Stimulated activated naive CD4-positive, alpha-beta T cell (primary cell): ENCODE results near the gene ITGA1.
"Not testable (repeated sequence)": the region's sequence is repeated elsewhere in the genome, so short reads cannot be mapped to it uniquely, and the experiment has no call there.

Experiments used
- DNase-seq, 6 experiments: peaks; one replicate each; lab custom pipeline; 2025; lab: John Stamatoyannopoulos, UW

Gene ITGA1

DNA sequence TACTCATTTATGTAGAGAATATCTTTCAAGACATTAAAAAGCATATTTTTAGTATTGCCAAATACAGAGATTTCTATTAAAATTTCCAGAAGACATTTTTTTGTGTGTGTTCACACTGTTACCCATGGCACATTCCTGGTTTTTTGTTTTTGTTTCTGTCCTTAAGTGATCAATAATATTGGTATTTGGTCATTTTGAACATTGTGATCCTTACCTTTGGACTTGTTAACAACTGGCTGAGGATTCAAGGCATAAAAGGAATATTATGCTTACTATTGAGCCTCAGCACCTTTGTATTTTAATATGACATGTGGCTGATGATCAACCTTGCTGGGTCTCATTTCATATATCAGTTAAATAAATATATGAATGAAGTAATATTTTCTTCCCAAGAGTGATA lies 41.9 kb downstream of the ITGA1 start:
- no peak for DNase-seq

DNA sequence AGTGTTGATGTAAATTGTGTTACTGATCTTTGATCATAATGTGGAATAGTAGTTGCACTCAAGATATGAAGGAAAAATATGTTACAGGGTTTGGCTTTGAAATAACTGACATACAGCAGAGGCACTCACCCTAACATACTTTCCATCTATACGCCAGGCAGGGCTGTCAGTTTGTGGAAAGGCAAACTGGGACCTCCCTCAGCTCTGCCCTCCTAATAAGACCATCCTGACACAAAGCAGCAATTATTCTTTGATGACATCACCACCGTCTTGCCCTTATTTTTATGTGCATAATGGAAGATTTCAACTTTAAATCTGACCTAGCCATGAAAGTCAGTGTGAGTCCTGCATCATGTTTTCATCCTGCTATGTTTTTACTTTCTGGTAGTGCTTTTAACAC lies 42.9 kb downstream of the ITGA1 start:
- DNase-seq: no peak

DNA sequence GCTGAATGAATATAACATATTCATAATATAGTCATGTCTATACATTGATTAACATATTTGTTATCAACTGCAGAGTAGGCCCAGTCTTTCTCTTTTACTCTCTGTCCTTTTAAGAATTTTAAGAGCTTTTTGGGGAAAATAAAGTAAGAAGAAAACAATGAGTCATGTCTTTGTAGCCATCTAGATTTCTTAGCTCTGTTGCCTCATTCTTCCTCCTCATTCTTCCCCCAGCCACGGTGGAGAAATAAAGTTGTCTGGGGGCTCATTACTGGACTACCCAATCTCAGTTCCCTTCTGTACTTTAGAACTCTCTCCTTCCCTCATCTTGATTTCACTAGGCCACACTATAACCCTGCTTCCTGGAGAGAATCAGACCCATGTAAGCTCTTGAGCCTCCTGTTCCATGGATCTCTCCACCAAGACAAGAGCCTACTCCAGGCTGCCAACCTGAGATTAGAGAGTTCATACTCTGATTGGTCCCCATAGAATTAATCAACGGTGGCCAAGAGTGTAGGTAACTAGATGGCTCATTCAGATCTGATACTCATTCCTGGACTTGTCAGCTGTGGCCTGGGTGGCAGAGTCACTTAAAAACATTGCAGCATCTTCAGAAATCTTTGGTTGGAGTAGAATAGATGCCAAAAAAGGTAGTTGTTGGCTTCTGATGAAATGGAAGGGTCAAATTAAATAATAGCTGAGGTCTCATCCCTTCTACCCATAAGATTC lies 44.2 kb downstream of the ITGA1 start:
- no peak for DNase-seq

DNA sequence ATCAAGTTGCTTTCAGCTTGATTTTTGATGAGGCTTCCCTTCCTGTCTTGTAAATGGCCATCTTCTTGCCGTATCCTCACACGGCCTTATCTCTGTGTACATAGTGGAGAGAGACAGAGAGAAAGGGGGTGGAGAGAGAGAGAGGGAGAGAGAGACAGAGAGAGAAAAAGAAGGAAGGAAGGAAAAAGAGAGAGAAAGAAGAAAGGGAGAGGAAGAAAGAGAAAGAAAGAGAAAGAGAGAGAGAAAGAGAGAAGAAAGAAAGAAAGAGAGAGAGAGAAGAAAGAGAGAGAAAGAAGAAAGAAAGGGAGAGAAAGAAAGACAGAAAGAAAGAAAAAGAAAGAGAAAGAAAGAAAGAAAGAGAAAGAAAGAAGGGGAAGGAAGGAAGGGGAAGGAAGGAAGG lies 46.6 kb downstream of the ITGA1 start:
- no peak for DNase-seq

DNA sequence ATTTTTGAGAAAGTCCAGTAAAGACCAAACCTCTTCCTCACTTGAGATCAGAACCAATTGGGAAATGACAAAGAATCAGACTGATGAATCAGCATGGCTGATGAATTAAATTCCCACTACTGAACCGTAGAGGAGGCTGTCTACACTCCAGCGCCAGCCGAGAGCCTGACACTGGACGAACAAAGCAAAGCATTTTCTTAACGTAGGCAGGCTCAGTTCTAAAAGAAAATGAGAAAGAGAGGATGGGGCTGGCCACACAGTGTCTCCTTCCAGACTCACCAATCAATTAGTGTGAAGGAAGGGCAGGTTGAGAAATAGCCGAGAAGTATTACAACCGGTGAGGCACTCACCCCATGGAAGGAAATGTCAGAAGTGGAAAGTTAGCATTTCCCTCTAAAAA lies 49.4 kb downstream of the ITGA1 start:
- no peak for DNase-seq

DNA sequence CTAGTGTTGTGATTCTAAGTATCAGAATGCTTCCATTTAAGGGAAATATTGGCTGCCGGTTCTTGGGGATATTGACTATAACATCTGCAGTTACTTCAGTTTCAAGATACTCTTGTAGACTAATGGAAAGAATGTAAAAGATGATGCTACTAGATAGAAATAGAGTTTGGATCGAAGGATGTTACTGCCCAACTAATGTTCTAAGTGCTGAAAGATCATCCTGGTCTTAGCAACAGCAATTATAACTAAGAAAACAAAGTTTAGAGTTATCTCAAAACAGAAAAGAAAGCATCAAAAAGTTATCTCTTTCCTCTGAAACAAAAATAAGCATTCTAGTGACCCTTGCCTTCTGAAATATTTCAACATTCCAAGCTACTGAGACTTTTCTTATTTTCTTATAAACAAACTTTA lies 49.9 kb downstream of the ITGA1 start:
- DNase-seq: no peak

DNA sequence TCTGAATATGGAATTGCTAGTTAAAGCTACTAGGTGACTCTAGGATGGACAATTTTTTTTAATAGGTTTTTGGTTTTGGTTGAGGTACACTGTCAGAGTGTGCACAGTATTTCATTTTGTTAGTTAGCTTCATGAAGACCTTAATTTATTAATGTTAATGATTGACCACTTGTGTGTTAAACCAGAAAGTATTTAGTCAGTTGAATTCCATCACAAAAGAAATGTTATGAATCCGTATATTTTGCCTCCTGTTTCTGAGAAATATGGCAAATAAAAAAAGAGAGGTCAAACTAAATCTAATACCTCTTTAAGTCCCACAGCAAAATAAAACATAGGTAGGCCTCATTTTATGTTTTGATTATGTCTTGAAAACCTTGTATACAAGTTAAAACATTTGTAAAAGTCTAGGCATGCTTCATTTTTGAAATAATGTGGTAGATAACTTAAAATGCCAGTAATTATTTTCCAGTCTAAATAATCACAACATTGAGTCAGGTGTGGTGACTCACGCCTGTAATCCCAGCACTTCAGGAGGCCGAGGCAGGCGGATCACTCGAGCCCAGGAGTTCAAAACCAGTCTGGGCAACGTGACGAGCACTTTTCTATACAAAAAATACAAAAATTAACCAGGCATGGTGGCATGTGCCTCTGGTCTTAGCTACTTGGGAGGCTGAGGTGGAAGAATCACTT lies 50.8 kb downstream of the ITGA1 start:
- DNase-seq: no peak

DNA sequence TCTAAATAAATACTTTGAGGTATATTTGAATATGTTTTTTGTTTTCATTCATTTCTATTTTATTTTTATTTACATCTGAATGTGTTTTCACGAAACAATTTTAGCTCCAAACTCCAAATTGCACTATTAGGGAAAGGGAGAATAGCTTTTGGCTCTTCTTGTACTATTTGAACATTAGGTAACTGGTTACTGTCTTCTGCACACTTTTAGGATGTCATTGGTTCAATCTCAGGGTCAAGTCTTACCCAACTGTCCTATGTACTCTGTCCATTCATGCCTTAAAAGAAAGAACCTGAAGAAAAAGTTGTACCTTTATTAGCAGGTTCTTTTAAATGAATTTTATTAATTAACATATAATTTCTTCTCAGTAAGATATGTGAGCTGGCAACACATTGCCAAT lies 51.6 kb downstream of the ITGA1 start:
- no peak for DNase-seq

DNA sequence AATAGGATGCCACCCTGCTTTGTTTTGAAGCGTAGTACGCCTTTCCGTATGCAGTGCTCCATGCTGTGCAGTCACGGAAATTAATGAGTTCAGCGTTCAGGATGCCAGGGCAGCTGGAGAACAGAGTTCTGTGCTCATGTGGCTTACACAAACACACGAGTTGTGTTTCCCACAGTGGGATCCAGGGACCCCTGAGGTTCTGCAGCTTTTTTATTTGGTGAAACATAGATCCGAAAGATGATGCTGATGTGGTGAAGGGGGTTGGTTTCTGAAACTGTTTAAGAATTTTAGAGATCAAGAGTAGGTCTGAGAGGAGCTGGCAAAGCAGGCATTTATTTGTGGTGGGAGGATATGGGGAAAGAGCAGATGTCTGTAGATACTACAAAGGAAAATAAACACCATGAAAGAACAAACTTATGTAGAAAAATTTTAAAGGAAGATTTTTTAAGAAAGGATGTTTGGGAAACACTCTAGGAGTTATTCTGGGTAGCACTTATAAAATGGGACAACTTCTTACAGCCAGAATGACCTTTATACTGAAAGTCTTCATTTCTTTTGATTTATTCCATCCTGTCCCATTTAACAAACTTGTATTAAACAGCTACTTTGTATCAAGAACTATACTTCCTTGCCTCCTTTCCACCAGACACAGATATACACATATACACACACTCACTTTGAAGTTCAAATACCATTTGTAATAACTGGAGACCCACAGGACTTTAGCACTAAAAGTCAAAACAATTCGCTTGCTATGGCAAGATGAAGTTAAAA lies 52.7 kb downstream of the ITGA1 start:
- no peak for DNase-seq

DNA sequence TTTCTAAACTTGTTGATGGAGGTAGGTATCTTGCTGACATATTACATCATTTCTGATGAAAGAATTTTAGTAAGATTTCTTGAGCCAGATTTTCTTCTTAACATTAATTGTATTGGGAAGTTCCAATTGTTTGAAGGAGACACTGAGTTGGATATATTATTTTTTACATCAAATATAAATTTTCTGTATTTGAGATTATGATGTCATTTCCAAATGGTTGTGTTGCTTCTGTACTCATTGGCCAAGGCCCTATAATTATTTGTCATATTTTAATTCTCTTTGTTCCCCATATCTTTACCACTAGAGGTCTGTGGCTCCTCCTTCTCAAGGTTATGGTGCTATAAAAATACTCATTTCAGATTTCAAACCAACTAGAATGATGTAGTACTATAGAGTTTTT lies 53.4 kb downstream of the ITGA1 start:
- DNase-seq: no peak

DNA sequence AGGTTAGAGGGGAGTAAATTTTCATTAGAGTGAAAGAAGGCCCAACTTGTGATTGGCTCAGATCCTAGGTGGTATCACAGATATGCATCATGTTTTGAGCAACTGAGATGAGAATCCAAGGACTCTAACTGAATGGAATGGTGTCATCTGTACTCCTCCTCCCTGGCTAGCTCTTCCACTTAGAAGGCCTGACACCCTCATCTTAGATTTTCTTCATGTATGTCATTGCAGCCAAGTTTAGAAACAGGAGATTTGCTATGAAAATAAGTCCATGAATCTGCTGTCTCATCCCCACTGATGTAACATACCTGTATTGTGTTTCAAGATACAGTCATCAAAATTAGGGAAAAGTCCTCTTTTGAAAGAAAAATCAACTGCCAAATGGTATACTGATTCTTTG lies 54.4 kb downstream of the ITGA1 start:
- DNase-seq: no peak

DNA sequence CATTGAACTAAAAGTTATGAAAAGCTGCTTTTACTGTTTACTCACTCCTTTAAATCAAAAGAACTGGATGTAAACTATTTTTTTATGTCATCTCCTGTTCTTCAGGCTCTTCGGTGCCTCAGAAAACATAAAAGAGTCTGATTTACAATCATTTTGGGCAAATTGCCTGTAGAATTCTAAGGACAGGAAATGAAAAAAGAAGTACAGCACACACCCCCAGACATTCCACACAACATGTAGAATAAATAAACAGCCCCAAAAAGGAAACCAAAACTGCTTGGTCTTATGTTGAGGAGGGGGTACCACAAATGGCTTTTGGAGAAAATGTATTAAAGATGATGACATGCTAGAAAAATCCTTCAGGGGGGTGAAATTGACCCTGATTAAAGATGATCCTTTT lies 57.2 kb downstream of the ITGA1 start:
- peak in 1 of 6 experiments; percentile 2 for DNase-seq

DNA sequence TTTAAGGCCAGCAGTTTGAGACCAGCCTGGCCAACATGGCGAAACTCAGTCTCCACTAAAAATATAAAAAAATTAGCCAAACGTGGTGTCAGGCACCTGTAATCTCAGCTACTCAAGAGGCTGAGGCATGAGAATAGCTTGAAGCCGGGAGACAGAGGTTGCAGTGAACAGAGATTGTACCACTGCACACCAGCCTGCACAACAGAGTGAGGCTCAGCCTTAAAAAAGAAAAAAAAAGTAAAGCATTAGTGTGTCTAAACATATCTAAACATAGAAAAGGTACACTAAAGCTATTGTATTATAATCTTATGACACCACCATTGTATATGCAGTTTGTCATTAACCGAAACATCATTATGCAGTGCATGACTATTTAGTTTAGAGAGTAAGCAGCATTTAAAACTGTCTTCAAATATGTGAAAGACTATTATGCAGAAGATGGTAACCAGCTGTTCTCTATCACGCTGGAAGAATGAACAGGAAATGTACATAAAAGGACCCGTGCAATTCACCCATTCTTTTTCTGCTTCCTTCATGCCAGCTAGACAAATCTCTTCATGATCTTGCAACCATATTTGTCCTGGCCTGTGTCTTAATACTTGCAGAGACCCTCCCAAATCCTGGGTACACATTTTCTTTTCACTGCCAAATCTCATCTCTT lies 58.6 kb downstream of the ITGA1 start:
- no peak for DNase-seq

DNA sequence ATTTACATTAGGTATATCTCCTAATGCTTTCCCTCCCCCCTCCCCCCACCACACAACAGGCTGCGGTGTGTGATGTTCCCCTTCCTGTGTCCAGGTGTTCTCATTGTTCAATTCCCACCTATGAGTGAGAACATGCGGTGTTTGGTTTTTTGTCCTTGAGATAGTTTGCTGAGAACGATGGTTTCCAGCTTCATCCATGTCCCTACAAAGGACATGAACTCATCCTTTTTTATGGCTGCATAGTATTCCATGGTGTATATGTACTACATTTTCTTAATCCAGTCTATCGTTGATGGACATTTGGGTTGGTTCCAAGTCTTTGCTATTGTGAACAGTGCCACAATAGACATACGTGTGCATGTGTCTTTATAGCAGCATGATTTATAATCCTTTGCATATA lies 61.0 kb downstream of the ITGA1 start:
- not testable (repeated sequence) for DNase-seq

DNA sequence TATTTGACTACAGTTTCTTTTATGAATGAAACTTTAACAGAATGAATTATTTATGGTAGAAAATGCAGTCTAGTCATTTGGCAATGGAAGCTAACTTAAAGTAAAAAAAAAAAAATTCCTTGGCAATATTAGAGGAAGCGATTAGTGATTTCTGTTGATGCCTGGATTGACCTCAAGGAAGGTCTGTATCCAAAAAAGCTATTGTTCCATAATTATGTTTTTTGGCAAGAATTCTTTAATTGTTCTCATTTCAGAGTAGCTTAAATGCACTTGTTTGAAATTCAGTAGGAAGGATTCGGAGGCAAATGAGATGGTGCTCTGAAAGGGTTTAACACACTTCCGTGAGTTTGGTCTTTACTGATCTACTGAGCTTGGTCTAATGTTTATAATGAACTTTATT lies 61.8 kb downstream of the ITGA1 start:
- no peak for DNase-seq

DNA sequence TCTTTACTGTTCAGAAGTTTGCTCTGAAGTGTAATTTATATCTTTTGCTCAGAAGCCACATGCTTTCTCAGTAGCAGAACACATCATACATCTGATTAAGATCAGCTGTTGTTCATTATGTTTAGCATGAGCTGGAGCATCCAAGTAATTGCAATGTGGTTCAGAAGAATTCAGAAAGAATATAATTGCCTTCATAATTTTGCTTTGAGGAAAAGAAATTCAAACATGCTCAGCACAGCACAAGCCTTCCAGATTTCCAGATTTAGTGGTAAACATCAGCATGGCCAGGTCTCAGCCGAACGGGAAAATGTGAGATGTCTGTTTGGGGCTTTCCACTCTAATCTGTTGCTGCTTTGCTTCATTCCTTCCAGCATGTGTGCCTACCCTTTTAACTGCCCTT lies 65.9 kb downstream of the ITGA1 start:
- DNase-seq: no peak

DNA sequence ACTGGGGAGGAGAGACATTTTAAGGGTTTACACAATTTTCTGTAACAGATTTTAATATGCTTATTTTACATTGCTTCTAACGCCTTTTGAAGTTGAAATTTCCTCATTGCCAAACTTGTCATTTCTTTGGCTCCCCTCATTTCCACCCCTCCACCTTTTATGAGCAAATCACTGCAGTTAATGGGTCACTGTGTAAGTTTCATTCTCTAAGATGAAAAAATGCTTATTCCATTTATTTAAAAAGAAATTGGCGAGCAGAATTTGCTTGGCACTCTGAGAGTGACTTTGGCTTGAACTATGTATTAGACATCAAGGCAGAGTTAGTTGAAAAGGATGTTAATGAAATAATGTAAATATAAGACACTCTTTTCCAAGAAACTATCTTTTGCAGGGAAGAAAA lies 66.6 kb downstream of the ITGA1 start:
- no peak for DNase-seq

DNA sequence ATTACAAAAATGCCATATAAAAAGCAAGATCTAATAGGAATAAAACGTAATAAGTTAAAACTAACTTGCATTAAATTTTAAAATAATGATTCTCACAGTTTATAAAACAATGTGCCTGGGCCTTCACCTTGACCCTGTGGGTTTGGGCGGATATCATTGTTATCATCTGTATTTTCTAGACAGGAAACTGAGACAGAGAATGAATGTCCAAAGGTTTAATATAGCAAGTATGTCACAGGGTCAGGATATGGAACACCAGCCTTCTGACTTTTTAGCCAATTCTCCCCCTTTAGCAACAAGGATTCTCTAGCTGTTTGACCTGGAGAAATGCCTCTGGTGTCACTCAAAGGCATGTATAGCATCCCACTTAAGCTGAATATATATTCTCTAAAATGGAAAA lies 67.2 kb downstream of the ITGA1 start:
- no peak for DNase-seq

DNA sequence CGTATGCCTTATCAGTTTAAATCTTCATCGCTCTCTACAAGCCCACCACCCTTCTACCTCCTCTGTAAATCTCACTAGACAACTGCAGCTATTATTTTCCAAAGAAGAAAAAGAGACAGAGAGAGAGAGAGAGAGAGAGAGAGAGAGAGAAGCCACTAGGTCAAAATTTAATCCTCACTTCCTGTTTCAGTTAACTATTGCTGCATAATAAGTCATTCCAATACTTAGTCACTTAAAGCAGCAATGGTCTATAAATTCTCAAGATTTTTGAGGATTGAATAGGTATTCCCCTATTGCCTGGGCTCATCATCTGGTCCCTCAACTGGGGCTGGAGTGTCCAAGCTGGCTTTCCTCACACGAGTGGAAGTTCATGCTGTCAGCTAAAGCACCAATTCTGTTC lies 68.8 kb downstream of the ITGA1 start:
- no peak for DNase-seq

DNA sequence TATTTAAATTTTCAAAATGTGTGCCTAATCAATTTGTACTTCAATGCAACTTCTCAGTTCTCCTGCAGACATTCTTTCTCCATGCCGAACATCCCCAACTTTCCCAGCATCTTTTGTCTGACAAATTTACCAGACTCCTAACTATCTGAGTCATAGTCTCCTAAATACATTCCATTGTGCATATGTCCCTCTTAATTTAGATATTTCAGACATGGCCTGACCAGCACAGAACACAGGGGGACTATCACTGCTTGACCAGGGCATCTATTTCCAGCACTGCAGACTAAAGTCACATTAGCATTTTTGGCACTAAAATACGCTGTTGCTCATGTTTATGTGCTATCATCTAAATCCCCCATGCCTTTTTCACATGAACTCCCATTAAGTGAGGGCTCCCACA lies 71.9 kb downstream of the ITGA1 start:
- DNase-seq: no peak

DNA sequence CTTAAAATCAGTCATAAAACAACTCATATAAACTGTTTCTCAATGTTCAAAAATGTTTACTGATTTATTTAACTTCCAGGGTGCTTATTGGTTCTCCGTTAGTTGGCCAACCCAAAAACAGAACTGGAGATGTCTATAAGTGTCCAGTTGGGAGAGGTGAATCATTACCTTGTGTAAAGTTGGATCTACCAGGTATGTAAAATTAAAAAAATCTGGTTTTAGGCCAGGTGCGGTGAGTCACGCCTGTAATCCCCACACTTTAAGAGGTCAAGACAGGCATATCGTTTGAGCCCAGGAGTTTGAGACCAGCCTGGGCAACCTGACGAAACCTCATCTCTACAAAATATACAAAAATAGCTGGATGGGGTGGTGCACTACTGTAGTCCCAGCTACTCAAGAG lies 73.7 kb downstream of the ITGA1 start:
- no peak for DNase-seq

DNA sequence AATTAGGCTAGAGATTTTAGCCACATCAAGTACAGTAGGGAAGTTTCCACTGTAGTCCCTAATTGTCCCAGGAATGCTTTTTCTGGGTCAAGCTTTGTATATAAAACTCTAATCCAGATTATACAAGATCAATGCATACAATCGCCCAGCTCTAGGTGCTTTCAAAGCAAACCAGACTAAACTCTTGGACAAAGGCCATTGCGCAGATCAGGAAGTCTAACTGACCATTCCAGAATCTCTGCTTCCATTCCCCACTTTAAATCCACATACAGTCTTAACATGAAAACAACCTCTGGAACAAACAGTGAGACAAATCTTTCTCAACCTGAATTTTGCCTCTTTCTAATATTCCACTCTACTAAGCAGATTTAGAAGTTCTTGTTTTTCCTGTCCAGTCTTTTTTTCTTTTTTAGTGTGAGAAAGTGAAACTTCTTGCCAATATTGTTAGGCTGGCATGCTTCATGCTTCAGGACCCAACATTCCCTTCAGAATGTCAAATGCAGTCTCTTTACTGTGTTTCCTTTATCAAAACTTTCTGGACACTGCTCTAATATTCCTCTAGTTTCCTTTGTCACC lies 76.1 kb downstream of the ITGA1 start:
- no peak for DNase-seq
